ENCODE results near the gene BIVM.

- TF ChIP-seq CTCF (IDR thresholded peaks at IDR 0.05; ENCODE audit: low read depth, low read length, missing input control) (no peak), RAD21 (IDR thresholded peaks at IDR 0.05) (peak; percentile 39 to 43), RXRA (IDR thresholded peaks at IDR 0.05) (peak; percentile 98), TAF1 (conservative IDR thresholded peaks at IDR 0.05) (no peak), YY1 (IDR thresholded peaks at IDR 0.05) (peak; percentile 67), MAX (IDR thresholded peaks at IDR 0.05) (peak; percentile 48), NR2F2 (IDR thresholded peaks at IDR 0.05) (no peak), FOXA1 (IDR thresholded peaks at IDR 0.05) (peak; percentile 38), GABPA (IDR thresholded peaks at IDR 0.05 in 1 of 2, conservative IDR thresholded peaks at IDR 0.05 in 1 of 2) (peak in 1 of 2 donors; percentile 52), ZBTB33 (IDR thresholded peaks at IDR 0.05) (peak; percentile 65), JUND (IDR thresholded peaks at IDR 0.05) (peak; percentile 71 to 82), EGR1 (IDR thresholded peaks at IDR 0.05; ENCODE audit: low read depth in 2 of 2) (peak in 1 of 2 donors; percentile 45), ATF3 (IDR thresholded peaks at IDR 0.05) (peak; percentile 76), SP1 (IDR thresholded peaks at IDR 0.05) (peak; percentile 89)
Observed at GRCh38 chr13:102863590-102863989, 64.7 kb downstream of the BIVM start.
